ENCODE measurements around the gene CAMK4.
"Not testable (repeated sequence)": the region's sequence is repeated elsewhere in the genome, so short reads cannot be mapped to it uniquely, and the experiment has no call there.

Gene CAMK4

GRCh38 chr5:111284825-111285224 is 60.6 kb downstream of the CAMK4 start:
- no peak overlapping the region for H3K4me3 ChIP-seq (ENCODE audit: low read depth, low read length)
- TF ChIP-seq, protein P1, sequence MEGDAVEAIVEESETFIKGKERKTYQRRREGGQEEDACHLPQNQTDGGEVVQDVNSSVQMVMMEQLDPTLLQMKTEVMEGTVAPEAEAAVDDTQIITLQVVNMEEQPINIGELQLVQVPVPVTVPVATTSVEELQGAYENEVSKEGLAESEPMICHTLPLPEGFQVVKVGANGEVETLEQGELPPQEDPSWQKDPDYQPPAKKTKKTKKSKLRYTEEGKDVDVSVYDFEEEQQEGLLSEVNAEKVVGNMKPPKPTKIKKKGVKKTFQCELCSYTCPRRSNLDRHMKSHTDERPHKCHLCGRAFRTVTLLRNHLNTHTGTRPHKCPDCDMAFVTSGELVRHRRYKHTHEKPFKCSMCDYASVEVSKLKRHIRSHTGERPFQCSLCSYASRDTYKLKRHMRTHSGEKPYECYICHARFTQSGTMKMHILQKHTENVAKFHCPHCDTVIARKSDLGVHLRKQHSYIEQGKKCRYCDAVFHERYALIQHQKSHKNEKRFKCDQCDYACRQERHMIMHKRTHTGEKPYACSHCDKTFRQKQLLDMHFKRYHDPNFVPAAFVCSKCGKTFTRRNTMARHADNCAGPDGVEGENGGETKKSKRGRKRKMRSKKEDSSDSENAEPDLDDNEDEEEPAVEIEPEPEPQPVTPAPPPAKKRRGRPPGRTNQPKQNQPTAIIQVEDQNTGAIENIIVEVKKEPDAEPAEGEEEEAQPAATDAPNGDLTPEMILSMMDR (conservative IDR thresholded peaks at IDR 0.05; ENCODE audit: low read depth, low read length), result no peak
- no peak for DNase-seq (ENCODE audit: low read depth)

DNA sequence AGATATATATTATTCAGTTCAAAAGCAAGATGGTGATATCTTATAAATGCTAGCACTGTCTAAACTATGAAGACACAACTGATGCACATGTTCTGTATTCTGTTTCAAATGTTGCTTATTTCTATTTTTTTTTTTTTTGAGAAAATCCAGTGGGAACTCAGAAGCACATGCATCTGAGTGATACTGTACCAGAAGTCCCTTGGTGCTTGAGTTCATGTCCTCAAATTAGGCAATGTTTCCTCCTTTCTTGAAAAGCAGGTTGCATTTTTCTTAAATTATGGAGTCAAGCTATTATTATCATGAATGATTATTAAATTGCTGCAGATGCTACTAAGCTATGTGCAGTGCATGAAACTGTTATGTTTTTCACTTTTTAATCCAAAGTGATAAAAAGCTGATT is 70.4 kb downstream of the CAMK4 start:
- TF ChIP-seq, protein P1 (conservative IDR thresholded peaks at IDR 0.05; ENCODE audit: low read depth, low read length), result no peak
- no peak overlapping the region for H3K4me3 ChIP-seq (ENCODE audit: low read depth, low read length)
- DNase-seq (ENCODE audit: low read depth), result no peak

GRCh38 chr5:111295649-111296048 is 71.5 kb downstream of the CAMK4 start:
- TF ChIP-seq, protein P1 (conservative IDR thresholded peaks at IDR 0.05; ENCODE audit: low read depth, low read length), result no peak
- H3K4me3 ChIP-seq (ENCODE audit: low read depth, low read length), result no peak overlapping the region
- DNase-seq (ENCODE audit: low read depth), result no peak

- H3K4me3 ChIP-seq (ENCODE audit: low read depth, low read length), result no peak overlapping the region
- TF ChIP-seq, protein P1 (conservative IDR thresholded peaks at IDR 0.05; ENCODE audit: low read depth, low read length), result no peak
- no peak for DNase-seq (ENCODE audit: low read depth)
These were observed 72.4 kb downstream of the CAMK4 start for GRCh38 chr5:111296570-111296969.

DNA sequence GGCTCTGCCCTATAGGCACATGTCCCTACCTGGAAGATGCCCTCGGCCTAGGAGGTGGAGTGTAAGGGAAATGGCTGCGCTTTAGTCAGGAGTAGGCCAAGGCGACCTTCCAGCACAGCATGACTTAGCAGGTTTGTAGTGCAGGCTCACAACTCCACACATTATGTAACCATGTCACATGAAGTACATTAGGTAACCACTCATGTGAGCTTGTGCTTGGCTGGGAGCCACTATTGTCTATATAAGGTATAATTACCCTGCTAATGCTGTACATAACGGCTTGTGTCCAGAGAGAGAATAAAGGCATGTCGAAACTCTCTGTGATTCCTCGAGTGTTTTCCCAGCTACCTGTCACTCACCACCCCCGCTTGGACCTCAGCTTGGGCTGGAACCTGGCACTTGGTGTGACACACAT is 74.9 kb downstream of the CAMK4 start:
- TF ChIP-seq, protein P1 (conservative IDR thresholded peaks at IDR 0.05; ENCODE audit: low read depth, low read length), result no peak
- no peak overlapping the region for H3K4me3 ChIP-seq (ENCODE audit: low read depth, low read length)
- no peak for DNase-seq (ENCODE audit: low read depth)

GRCh38 chr5:111299831-111300432 is 75.7 kb downstream of the CAMK4 start:
- no peak overlapping the region for H3K4me3 ChIP-seq (ENCODE audit: low read depth, low read length)
- TF ChIP-seq, protein P1 (conservative IDR thresholded peaks at IDR 0.05; ENCODE audit: low read depth, low read length), result no peak
- DNase-seq (ENCODE audit: low read depth), result no peak

GRCh38 chr5:111301264-111301663 is 77.1 kb downstream of the CAMK4 start:
- DNase-seq (ENCODE audit: low read depth), result no peak
- no peak overlapping the region for H3K4me3 ChIP-seq (ENCODE audit: low read depth, low read length)
- TF ChIP-seq, protein P1 (conservative IDR thresholded peaks at IDR 0.05; ENCODE audit: low read depth, low read length), result no peak

GRCh38 chr5:111302043-111302442 is 77.9 kb downstream of the CAMK4 start:
- DNase-seq (ENCODE audit: low read depth); H3K4me3 ChIP-seq (ENCODE audit: low read depth, low read length): not testable (repeated sequence)

Data from choroid plexus epithelial cell (primary cell).